K562 (cell line): ENCODE measurements around the gene DOK7.

Experiments
- C11orf30 ChIP-seq: fragments of 450-650 bp; IDR thresholded peaks from 2 replicates; pipeline ENCODE4 v1.6.1; 2016; ENCODE audit warnings: low read depth, mild to moderate bottlenecking
- KAT2B ChIP-seq: IDR thresholded peaks from one replicate; pipeline ENCODE4 v1.6.1; 2012; ENCODE audit warnings: low read depth, mild to moderate bottlenecking, control low read depth, inconsistent platforms, low read length, moderate library complexity
- RFX5 ChIP-seq: IDR thresholded peaks from 2 replicates; pipeline ENCODE4 v1.6.1; 2011; ENCODE audit warnings: low read depth, mild to moderate bottlenecking, improper control_type of control experiment, low read length
- ZFPM2 ChIP-seq: fragments of 250-450 bp; sonication (Bioruptor Pico); IDR thresholded peaks from 2 replicates; pipeline ENCODE4 v1.5.1; 2022; ENCODE audit warnings: mild to moderate bottlenecking
- TF ChIP-seq, protein P1 (sequence below): sonication (generic); formaldehyde crosslinking; IDR thresholded peaks from 2 replicates; pipeline ENCODE4 v1.8.0; 2022; ENCODE audit warnings: missing genetic modification reagents, mild to moderate bottlenecking, moderate library complexity, borderline replicate concordance
- TF ChIP-seq, protein P2 (sequence below), 3 experiments: IDR thresholded peaks in 2 of 3; conservative IDR thresholded peaks in 1 of 3; 2 replicates each; pipeline ENCODE4 v1.5.1; 2011 to 2012; ENCODE audit warnings: low read length in 3 of 3, mild to moderate bottlenecking in 3 of 3, control low read depth in 2 of 3, improper control_type of control experiment in 1 of 3, inconsistent platforms in 1 of 3, low read depth in 1 of 3, mixed read lengths in 1 of 3, moderate library complexity in 1 of 3; ENCODE audit not compliant: insufficient read depth in 2 of 3

DNA sequence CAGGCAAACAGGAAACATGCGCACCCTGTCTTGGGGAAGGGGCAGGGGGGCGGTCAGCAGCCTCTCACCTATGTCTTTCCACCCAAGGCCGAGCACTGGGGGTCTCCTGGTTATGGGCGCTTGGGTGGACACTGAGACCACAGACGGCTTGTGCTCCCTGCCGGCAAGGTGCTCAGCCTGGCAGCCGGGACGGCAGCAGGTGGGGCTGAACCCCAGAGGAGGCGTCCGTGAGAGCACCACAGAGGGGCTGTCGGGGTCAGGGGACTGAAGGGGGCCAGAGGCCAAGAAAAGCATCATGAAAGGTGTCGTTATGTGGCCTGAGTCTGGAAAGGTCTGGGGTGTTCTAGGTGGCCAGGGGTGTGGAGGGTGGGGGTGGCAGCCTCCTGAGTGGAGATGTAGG, 19.6 kb downstream of the DOK7 start:
- TF ChIP-seq KAT2B, result no peak
- TF ChIP-seq RFX5, result no peak
- TF ChIP-seq, protein P1, sequence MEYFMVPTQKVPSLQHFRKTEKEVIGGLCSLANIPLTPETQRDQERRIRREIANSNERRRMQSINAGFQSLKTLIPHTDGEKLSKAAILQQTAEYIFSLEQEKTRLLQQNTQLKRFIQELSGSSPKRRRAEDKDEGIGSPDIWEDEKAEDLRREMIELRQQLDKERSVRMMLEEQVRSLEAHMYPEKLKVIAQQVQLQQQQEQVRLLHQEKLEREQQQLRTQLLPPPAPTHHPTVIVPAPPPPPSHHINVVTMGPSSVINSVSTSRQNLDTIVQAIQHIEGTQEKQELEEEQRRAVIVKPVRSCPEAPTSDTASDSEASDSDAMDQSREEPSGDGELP (CRISPR knock-in tag), result no peak
- TF ChIP-seq C11orf30, result no peak
- no peak for TF ChIP-seq ZFPM2 (CRISPR knock-in tag)
- TF ChIP-seq, protein P2, sequence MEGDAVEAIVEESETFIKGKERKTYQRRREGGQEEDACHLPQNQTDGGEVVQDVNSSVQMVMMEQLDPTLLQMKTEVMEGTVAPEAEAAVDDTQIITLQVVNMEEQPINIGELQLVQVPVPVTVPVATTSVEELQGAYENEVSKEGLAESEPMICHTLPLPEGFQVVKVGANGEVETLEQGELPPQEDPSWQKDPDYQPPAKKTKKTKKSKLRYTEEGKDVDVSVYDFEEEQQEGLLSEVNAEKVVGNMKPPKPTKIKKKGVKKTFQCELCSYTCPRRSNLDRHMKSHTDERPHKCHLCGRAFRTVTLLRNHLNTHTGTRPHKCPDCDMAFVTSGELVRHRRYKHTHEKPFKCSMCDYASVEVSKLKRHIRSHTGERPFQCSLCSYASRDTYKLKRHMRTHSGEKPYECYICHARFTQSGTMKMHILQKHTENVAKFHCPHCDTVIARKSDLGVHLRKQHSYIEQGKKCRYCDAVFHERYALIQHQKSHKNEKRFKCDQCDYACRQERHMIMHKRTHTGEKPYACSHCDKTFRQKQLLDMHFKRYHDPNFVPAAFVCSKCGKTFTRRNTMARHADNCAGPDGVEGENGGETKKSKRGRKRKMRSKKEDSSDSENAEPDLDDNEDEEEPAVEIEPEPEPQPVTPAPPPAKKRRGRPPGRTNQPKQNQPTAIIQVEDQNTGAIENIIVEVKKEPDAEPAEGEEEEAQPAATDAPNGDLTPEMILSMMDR (IDR thresholded peaks at IDR 0.05 in 2 of 3, conservative IDR thresholded peaks at IDR 0.05 in 1 of 3; ENCODE audit: insufficient read depth in 2 of 3, low read depth in 1 of 3, low read length in 3 of 3), result no peak
